GM12878 (cell line): ENCODE measurements around the gene TRPM3. TPM values are rescaled to one million over a fixed set of nuclear protein-coding genes. Genes with fewer than 3 reads are reported as not detected.

ENCODE experiments used
- ATAC-seq: fragments of 200-7000 bp; cut with Tn5 transposase; 3 replicates; pipeline ENCODE4 v1.9.1; 2020; ENCODE audit warnings: mild to moderate bottlenecking, moderate library complexity
- BruUV-seq: library from RNA; stranded (reverse); fragments of 400-500 nt; replicated peaks from 2 replicates; lab custom pipeline; 2021; lab: Mats Ljungman, UMichigan
- CTCF ChIA-PET: fragments of 300-600 bp; sonication (Branson Sonifier 250); formaldehyde crosslinking; extraction: SDS; loops from one replicate; lab custom pipeline; 2021; ENCODE audit warnings: inconsistent platforms; lab: Yijun Ruan, JAX
- POLR2A ChIA-PET: fragments of 350-600 bp; formaldehyde crosslinking; extraction: SDS; loops from one replicate; lab custom pipeline; 2021; ENCODE audit warnings: inconsistent platforms; lab: Charles Lee
- RAD21 ChIA-PET: fragments of 300-600 bp; sonication (Branson Sonifier 250); formaldehyde crosslinking; loops from one replicate; lab custom pipeline; 2023; ENCODE audit warnings: antibody characterized with exemption; ENCODE audit not compliant: unreplicated experiment; lab: Charles Lee
- SMC1A ChIA-PET: fragments of 300-600 bp; sonication (Branson Sonifier 250); formaldehyde crosslinking; loops from one replicate; lab custom pipeline; 2023; ENCODE audit not compliant: unreplicated experiment, uncharacterized antibody; lab: Charles Lee
- DNase-seq: peaks from one replicate; pipeline ENCODE4 v3.0.0-alpha.2; 2011; ENCODE audit warnings: low read depth, low spot score
- FAIRE-seq: peaks from 3 replicates; lab custom pipeline; 2011; peaks lifted over from hg19 to GRCh38; lab: Jason Lieb, UNC
- H2AFZ ChIP-seq: 2 replicates; pipeline ENCODE4 v1.6.0; 2011; ENCODE audit warnings: low read depth, low read length, control low read depth; ENCODE audit not compliant: control insufficient read depth
- H3K27ac ChIP-seq: 2 replicates; pipeline ENCODE4 v1.5.1; 2011; ENCODE audit warnings: control low read depth; ENCODE audit not compliant: control insufficient read depth, insufficient read depth
- H3K27me3 ChIP-seq, 2 experiments: replicated peaks in 1 of 2; 2 replicates each; pipeline versions ENCODE4 v1.6.0 to v1.6.1; 2011; ENCODE audit warnings: low read length in 1 of 2; ENCODE audit not compliant: control insufficient read depth in 2 of 2, insufficient read depth in 2 of 2
- H3K36me3 ChIP-seq, 2 experiments: 2 replicates each; pipeline ENCODE4 v1.5.1; 2011; ENCODE audit warnings: low read length in 1 of 2; ENCODE audit not compliant: control insufficient read depth in 2 of 2, insufficient read depth in 2 of 2
- H3K4me1 ChIP-seq: 2 replicates; pipeline ENCODE4 v1.6.1; 2011; ENCODE audit warnings: mild to moderate bottlenecking, low read length, moderate library complexity, mixed read lengths; ENCODE audit not compliant: control insufficient read depth, insufficient read depth
- H3K4me2 ChIP-seq: 2 replicates; pipeline ENCODE4 v1.6.0; 2011; ENCODE audit warnings: control low read depth; ENCODE audit not compliant: control insufficient read depth, insufficient read depth
- H3K4me3 ChIP-seq: fragments of 200-600 bp; sonication (generic); 2 replicates; pipeline ENCODE4 v1.5.1; 2016
- H3K79me2 ChIP-seq: 2 replicates; pipeline ENCODE4 v1.6.0; 2011; ENCODE audit warnings: low read length; ENCODE audit not compliant: control insufficient read depth, insufficient read depth
- H3K9ac ChIP-seq: 2 replicates; pipeline ENCODE4 v1.8.0; 2011; ENCODE audit warnings: low read length, control low read depth, mixed read lengths; ENCODE audit not compliant: control insufficient read depth, insufficient read depth
- H3K9me3 ChIP-seq: replicated peaks from 3 replicates; pipeline ENCODE4 v1.5.1; 2011; ENCODE audit warnings: mild to moderate bottlenecking, low read length; ENCODE audit not compliant: control insufficient read depth, insufficient read depth
- H4K20me1 ChIP-seq: 2 replicates; pipeline ENCODE4 v1.6.0; 2011; ENCODE audit not compliant: control insufficient read depth, insufficient read depth
- CBX5 ChIP-seq: sonication (generic); IDR thresholded peaks from 2 replicates; pipeline ENCODE4 v1.6.1; 2016; ENCODE audit warnings: low read depth, moderate library complexity, mild to moderate bottlenecking, inconsistent platforms
- CHD1 ChIP-seq: IDR thresholded peaks from 2 replicates; pipeline ENCODE4 v1.6.1; 2012; ENCODE audit warnings: low read depth, low read length, improper control_type of control experiment
- EED ChIP-seq: sonication (generic); IDR thresholded peaks from 2 replicates; pipeline ENCODE4 v1.6.1; 2016; ENCODE audit warnings: antibody characterized with exemption, low read depth
- KAT2A ChIP-seq: conservative IDR thresholded peaks from 2 replicates; pipeline ENCODE4 v1.6.1; 2011; ENCODE audit warnings: low read depth, low read length; ENCODE audit not compliant: control insufficient read depth
- NBN ChIP-seq: fragments of 450-650 bp; IDR thresholded peaks from 2 replicates; pipeline ENCODE4 v1.6.1; 2016
- SREBF2 ChIP-seq: IDR thresholded peaks from 2 replicates; pipeline ENCODE4 v1.6.1; 2012; ENCODE audit warnings: mild to moderate bottlenecking, low read length
- TCF12 ChIP-seq: IDR thresholded peaks from 2 replicates; pipeline ENCODE4 v1.6.1; 2011; ENCODE audit warnings: low read depth, mild to moderate bottlenecking, low read length
- WRNIP1 ChIP-seq: IDR thresholded peaks from 2 replicates; pipeline ENCODE4 v1.6.1; 2011; ENCODE audit warnings: low read depth, low read length, improper control_type of control experiment, borderline replicate concordance
- ZNF274 ChIP-seq: IDR thresholded peaks from one replicate; pipeline ENCODE4 v1.8.0; 2011; ENCODE audit not compliant: insufficient read length, insufficient read depth
- WGBS: methylation state at CpG from one replicate; pipeline ENCODE4 v1.1.6; 2016; ENCODE audit warnings: low lambda C conversion rate; ENCODE audit not compliant: insufficient replicate concordance, insufficient coverage; ENCODE audit errors: missing lambda C conversion rate; 5-methylcytosine and 5-hydroxymethylcytosine counted together
- in situ Hi-C: fragments of 300-500 bp; cut with MboI; formaldehyde crosslinking; loops from 9 replicates; pipeline ENCODE4 v1.14.3; 2018; ENCODE audit warnings: mixed read lengths
- intact Hi-C: fragments of 100-400 bp; cut with micrococcal nuclease; formaldehyde crosslinking; loops from one replicate; pipeline ENCODE4 v1.14.2; 2022; ENCODE audit not compliant: unreplicated experiment
- polyA plus RNA-seq, 11 experiments: library from polyadenylated mRNA; depleted of rRNA in 4 of 11; unstranded in 6 of 11; stranded (reverse) in 5 of 11; fragments of >200 nt; fragmentation: Nextera tagmentation in 4 of 11; fragmentation: Illumina TruSeq in 1 of 11; extraction: Ambion mirVana in 4 of 11; extraction: Trizol in 1 of 11; gene quantifications; 1 replicate in 1 of 11; 2 replicates in 10 of 11; pipeline versions ENCODE4 v1.2.1 to v1.2.3, GENCODE V29; 2011 to 2016; ENCODE audit warnings: inconsistent platforms in 2 of 11, missing spikeins in 2 of 11, low read depth in 1 of 11
- total RNA-seq, 4 experiments: library from RNA; depleted of rRNA in 3 of 4; stranded (reverse); fragments of >200 nt in 3 of 4; fragmentation: Illumina TruSeq in 1 of 4; extraction: Trizol in 1 of 4; gene quantifications; 2 replicates each; pipeline versions ENCODE4 v1.2.1 to v1.2.3, GENCODE V29; 2013 to 2021
- TF ChIP-seq, protein P1 (sequence below): fragments of 450-650 bp; IDR thresholded peaks from 2 replicates; pipeline ENCODE4 v1.6.1; 2017; ENCODE audit warnings: mild to moderate bottlenecking, moderate library complexity
- TF ChIP-seq, protein P2 (sequence below): fragments of 450-650 bp; IDR thresholded peaks from 2 replicates; pipeline ENCODE4 v1.6.1; 2016; ENCODE audit warnings: mild to moderate bottlenecking
- TF ChIP-seq, protein P3 (sequence below): fragments of 450-650 bp; IDR thresholded peaks from 2 replicates; pipeline ENCODE4 v1.6.1; 2017; ENCODE audit warnings: low read depth, mild to moderate bottlenecking, moderate library complexity
- TF ChIP-seq, protein P4 (sequence below): fragments of 450-650 bp; conservative IDR thresholded peaks from 2 replicates; pipeline ENCODE4 v1.6.1; 2017; ENCODE audit warnings: mild to moderate bottlenecking, moderate library complexity

TRPM3 gene
- total and polyA plus RNA-seq, 10 of the 15 experiments (the other 5 are each of a cell fraction or from before 2014, with no cell fraction given): not detected

DNA sequence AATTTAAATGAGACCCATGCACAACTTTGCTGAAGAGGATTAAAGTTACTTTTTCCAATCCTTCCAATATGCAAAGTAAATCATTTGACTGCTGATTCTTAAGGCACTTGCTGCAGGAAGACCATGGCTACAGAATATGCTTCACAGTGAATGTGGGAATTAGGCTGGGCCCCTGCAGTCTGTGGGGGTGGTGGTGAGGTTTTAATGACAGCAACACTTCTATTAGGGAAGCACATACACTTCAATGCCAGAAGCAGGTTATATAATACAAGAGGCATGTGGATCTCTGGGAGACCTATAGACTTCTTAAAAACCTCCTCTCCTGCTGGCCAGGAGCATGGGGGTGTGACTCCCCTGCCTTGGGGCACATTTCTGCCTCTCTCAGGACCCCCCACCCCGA, 582.4 kb downstream of the TRPM3 start:
- ATAC-seq: no peak

More for the DNA sequence above, 582.4 kb downstream of the TRPM3 start:
- in situ Hi-C loops: no loop called here
- no peak overlapping the region for H3K4me3 ChIP-seq
- no peaks in the 10 kb centered on the region for H3K79me2 ChIP-seq
- RAD21 ChIA-PET: no interaction called here
- no peak overlapping the region for H3K9ac ChIP-seq
- CTCF ChIA-PET: interaction anchor here (1.1 kb wide), 1 partner anchor 27 kb away, joined by 3 read pairs; no protein-coding TSS in a partner anchor
- POLR2A ChIA-PET: interaction anchor here (0.5 kb wide), 1 partner anchor 19 kb away, joined by 3 read pairs; no protein-coding TSS in a partner anchor
- no peaks in the 10 kb centered on the region for H3K9me3 ChIP-seq
- BruUV-seq: no TSS peak
- H3K4me1 ChIP-seq: no peaks in the 10 kb centered on the region
- no peak overlapping the region for H2AFZ ChIP-seq
- H4K20me1 ChIP-seq: no peaks in the 10 kb centered on the region
- FAIRE-seq (no peak), DNase-seq (no peak)
- SMC1A ChIA-PET: interaction anchor here (0.6 to 1.2 kb wide), 3 partner anchors 12 to 16 kb away, joined by 3 read pairs; no protein-coding TSS in a partner anchor
- H3K4me2 ChIP-seq: no peak overlapping the region
- TF ChIP-seq TCF12: no peak
- TF ChIP-seq CHD1: no peak
- no peak for TF ChIP-seq SREBF2
- TF ChIP-seq, protein P1, sequence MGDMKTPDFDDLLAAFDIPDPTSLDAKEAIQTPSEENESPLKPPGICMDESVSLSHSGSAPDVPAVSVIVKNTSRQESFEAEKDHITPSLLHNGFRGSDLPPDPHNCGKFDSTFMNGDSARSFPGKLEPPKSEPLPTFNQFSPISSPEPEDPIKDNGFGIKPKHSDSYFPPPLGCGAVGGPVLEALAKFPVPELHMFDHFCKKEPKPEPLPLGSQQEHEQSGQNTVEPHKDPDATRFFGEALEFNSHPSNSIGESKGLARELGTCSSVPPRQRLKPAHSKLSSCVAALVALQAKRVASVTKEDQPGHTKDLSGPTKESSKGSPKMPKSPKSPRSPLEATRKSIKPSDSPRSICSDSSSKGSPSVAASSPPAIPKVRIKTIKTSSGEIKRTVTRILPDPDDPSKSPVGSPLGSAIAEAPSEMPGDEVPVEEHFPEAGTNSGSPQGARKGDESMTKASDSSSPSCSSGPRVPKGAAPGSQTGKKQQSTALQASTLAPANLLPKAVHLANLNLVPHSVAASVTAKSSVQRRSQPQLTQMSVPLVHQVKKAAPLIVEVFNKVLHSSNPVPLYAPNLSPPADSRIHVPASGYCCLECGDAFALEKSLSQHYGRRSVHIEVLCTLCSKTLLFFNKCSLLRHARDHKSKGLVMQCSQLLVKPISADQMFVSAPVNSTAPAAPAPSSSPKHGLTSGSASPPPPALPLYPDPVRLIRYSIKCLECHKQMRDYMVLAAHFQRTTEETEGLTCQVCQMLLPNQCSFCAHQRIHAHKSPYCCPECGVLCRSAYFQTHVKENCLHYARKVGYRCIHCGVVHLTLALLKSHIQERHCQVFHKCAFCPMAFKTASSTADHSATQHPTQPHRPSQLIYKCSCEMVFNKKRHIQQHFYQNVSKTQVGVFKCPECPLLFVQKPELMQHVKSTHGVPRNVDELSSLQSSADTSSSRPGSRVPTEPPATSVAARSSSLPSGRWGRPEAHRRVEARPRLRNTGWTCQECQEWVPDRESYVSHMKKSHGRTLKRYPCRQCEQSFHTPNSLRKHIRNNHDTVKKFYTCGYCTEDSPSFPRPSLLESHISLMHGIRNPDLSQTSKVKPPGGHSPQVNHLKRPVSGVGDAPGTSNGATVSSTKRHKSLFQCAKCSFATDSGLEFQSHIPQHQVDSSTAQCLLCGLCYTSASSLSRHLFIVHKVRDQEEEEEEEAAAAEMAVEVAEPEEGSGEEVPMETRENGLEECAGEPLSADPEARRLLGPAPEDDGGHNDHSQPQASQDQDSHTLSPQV: no peak
- TF ChIP-seq CBX5: no peak
- TF ChIP-seq WRNIP1: no peak
- TF ChIP-seq, protein P2, sequence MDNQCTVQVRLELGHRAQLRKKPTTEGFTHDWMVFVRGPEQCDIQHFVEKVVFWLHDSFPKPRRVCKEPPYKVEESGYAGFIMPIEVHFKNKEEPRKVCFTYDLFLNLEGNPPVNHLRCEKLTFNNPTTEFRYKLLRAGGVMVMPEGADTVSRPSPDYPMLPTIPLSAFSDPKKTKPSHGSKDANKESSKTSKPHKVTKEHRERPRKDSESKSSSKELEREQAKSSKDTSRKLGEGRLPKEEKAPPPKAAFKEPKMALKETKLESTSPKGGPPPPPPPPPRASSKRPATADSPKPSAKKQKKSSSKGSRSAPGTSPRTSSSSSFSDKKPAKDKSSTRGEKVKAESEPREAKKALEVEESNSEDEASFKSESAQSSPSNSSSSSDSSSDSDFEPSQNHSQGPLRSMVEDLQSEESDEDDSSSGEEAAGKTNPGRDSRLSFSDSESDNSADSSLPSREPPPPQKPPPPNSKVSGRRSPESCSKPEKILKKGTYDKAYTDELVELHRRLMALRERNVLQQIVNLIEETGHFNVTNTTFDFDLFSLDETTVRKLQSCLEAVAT: no peak
- TF ChIP-seq, protein P3, sequence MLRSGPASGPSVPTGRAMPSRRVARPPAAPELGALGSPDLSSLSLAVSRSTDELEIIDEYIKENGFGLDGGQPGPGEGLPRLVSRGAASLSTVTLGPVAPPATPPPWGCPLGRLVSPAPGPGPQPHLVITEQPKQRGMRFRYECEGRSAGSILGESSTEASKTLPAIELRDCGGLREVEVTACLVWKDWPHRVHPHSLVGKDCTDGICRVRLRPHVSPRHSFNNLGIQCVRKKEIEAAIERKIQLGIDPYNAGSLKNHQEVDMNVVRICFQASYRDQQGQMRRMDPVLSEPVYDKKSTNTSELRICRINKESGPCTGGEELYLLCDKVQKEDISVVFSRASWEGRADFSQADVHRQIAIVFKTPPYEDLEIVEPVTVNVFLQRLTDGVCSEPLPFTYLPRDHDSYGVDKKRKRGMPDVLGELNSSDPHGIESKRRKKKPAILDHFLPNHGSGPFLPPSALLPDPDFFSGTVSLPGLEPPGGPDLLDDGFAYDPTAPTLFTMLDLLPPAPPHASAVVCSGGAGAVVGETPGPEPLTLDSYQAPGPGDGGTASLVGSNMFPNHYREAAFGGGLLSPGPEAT: no peak
- TF ChIP-seq KAT2A: no peak
- TF ChIP-seq ZNF274: no peak
- TF ChIP-seq, protein P4, sequence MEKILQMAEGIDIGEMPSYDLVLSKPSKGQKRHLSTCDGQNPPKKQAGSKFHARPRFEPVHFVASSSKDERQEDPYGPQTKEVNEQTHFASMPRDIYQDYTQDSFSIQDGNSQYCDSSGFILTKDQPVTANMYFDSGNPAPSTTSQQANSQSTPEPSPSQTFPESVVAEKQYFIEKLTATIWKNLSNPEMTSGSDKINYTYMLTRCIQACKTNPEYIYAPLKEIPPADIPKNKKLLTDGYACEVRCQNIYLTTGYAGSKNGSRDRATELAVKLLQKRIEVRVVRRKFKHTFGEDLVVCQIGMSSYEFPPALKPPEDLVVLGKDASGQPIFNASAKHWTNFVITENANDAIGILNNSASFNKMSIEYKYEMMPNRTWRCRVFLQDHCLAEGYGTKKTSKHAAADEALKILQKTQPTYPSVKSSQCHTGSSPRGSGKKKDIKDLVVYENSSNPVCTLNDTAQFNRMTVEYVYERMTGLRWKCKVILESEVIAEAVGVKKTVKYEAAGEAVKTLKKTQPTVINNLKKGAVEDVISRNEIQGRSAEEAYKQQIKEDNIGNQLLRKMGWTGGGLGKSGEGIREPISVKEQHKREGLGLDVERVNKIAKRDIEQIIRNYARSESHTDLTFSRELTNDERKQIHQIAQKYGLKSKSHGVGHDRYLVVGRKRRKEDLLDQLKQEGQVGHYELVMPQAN: no peak
- no peak for TF ChIP-seq EED
- no peak for TF ChIP-seq NBN
- 0% methylated on average over 1 of the region's 1 CpG for WGBS
- no peaks in the 10 kb centered on the region for H3K36me3 ChIP-seq
- intact Hi-C loops: no loop called here
- no peaks in the 10 kb centered on the region for H3K27me3 ChIP-seq
- no peak overlapping the region for H3K27ac ChIP-seq
